OCI-LY3 (cell line): ENCODE measurements around the gene KCTD15.

Experiments used
- EZH2phosphoT487 ChIP-seq: fragments of 200-600 bp; shearing (Covaris generic); IDR thresholded peaks from 2 replicates; pipeline ENCODE4 v1.6.1; 2018; ENCODE audit warnings: antibody characterized with exemption, mixed run types, low read depth
- TF ChIP-seq, protein P1 (sequence below): fragments of 200-600, 300-600 bp; sonication (generic); IDR thresholded peaks from 2 replicates; pipeline ENCODE4 v1.5.1; 2014; ENCODE audit warnings: antibody characterized with exemption, low read length, low read depth

DNA sequence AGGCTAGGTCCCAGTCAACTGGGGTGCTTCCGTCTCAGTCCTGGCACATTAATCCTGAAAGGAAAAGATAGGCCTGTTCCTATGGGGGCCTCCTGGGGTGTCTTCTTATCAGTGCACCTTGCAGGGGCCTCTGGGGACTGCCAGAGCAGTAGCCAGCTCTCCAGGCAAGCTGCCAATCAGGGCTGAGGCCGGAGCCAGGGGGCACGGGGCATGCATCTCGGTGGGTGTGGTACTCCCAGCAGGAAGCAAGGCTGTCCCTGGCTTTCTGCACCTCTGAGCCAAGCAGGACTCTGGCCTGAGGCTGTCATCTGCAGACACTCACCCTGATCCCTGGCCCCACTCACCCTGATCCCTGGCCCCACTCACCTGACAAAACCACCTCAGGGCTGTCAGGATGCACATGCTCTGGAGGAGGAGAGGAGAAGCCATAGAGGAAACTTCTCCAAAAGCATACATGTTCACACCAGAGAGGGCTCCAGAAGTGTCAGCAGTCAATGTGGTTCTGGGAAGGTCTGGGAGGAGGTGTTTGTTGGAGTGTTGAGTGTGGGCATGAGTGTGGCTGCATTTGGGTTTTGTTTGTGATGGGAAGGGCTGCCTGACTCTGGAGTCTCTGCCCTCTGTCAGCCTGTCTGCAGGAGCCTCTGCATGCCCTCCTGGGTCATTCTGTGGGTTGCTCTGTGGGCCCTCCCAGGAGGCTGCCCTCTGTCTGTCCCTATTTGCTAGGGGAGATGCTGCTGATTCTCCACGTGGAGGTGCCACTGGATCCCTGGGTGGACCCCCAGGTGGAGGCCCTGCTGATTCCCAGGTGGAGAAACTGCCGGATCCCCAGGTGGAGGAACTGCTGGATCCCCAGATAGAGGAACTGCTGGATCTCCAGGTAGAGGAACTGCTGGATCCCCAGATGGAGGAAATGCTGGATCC, 22.7 kb upstream of the KCTD15 start:
- TF ChIP-seq, protein P1, sequence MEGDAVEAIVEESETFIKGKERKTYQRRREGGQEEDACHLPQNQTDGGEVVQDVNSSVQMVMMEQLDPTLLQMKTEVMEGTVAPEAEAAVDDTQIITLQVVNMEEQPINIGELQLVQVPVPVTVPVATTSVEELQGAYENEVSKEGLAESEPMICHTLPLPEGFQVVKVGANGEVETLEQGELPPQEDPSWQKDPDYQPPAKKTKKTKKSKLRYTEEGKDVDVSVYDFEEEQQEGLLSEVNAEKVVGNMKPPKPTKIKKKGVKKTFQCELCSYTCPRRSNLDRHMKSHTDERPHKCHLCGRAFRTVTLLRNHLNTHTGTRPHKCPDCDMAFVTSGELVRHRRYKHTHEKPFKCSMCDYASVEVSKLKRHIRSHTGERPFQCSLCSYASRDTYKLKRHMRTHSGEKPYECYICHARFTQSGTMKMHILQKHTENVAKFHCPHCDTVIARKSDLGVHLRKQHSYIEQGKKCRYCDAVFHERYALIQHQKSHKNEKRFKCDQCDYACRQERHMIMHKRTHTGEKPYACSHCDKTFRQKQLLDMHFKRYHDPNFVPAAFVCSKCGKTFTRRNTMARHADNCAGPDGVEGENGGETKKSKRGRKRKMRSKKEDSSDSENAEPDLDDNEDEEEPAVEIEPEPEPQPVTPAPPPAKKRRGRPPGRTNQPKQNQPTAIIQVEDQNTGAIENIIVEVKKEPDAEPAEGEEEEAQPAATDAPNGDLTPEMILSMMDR, result no peak
- TF ChIP-seq EZH2phosphoT487, result no peak
